Stimulated activated memory B cell treated with anti-CD40 and anti-IgM and Interleukin-4, amounts not matched to agents 10 μg/mL and 1 μg/mL and 100 μg/mL, for 72 hours (primary cell): ENCODE measurements around the gene CNR2.
"Not testable (repeated sequence)": the region's sequence is repeated elsewhere in the genome, so short reads cannot be mapped to it uniquely, and the experiment has no call there.

Source experiments
- ATAC-seq: fragments of 150-1000 bp; cut with Tn5 transposase; 2 replicates; pipeline ENCODE4 v1.10.0; 2021
- H3K27ac Mint-ChIP-seq: one replicate; pipeline ENCODE4 v1.8.0; 2022; ENCODE audit warnings: mild to moderate bottlenecking, mixed read lengths
- H3K27me3 Mint-ChIP-seq: one replicate; pipeline ENCODE4 v1.8.0; 2022; ENCODE audit warnings: mixed read lengths
- H3K36me3 Mint-ChIP-seq: one replicate; pipeline ENCODE4 v1.8.0; 2022; ENCODE audit warnings: mixed read lengths
- H3K4me1 Mint-ChIP-seq: one replicate; pipeline ENCODE4 v1.8.0; 2022; ENCODE audit warnings: mixed read lengths
- H3K4me3 Mint-ChIP-seq: one replicate; pipeline ENCODE4 v1.8.0; 2022; ENCODE audit warnings: mild to moderate bottlenecking, moderate library complexity, mixed read lengths
- H3K9me3 Mint-ChIP-seq: one replicate; pipeline ENCODE4 v1.8.0; 2022; ENCODE audit warnings: mixed read lengths

Gene CNR2

DNA sequence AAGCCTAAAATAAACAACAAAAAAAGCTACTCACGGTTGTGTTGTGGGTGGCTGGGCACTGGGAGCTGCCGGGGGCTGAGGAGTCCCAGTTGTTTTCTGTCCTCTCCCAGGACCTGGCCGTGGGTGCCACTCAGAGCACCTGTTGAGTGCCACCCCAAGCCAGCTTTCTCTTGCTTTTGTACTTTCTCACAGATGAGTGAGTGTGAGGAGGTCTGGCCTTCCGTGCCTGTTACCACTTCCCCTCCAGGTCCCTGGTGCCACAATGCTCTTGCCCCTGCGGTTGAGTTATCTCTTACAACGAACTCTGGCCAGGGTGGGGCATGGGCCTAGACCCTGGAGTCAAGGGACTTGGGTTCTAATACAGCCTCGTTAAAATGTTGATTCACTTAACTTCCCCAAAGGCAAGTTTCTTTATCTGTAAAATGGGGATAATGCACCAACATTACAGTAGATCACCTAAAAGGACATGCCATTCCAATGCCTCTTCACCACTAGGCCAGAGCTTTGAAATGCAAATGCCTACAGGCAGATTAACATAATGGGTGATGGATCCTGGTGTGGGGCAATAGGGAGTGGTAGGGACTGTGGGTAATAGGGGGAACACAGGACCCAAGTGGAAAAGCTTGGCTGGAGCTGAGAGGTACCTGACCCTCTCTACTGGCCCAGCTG lies at the start of gene CNR2:
TSS of gene CNR2 (minus strand) at position 151 of the 669 bp plus-strand sequence. CDS start 37,745 bp downstream, outside the sequence.
- Mint-ChIP-seq H3K9me3 (no peaks in the 10 kb centered on the region), H3K36me3 (peaks cover 40% of the 10 kb centered on the region), H3K27me3 (no peaks in the 10 kb centered on the region), H3K4me3 (peak within 1 kb of the TSS; percentile 98), H3K27ac (peak within 1 kb of the TSS; percentile 91), H3K4me1 (peaks cover 79% of the 10 kb centered on the region)
- ATAC-seq = peak; percentile 79

DNA sequence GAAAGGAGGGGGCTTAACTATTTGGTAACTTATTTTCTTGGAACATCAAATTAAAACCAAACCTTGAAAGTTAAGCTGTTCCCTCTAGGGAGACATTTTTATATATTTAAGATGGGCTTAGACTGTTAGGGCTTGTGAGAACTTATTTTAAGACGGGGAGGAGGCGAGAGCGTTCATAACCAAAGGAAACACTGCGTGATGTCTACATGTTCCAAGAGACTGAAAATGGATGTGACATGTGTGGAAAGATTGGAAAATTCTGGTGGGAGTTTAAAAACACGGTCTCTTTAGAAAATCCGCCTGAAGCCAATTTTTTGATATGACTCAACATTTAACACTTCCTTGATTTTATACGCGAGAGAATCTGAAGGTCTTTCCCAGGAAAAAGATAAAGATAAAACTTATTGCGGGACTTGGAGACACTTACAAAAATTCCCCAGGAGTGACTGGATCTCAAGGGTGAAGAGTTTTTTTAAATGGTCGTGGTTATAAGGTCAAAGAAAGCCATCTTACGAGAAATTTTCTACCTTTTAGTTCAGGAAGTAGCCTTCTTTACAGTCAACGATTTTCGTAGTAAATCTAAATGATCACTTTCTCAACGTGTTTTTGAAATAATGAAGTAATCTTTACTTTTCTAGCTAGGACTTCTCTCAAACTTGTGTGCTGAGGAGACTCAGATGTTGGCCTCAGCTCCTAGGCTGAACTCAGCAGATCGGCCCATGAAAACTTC lies 47.3 kb upstream of the CNR2 start:
- Mint-ChIP-seq H3K27me3 (no peaks in the 10 kb centered on the region), H3K36me3 (peaks cover 20% of the 10 kb centered on the region), H3K4me3 (peak overlapping the region; percentile 100), H3K9me3 (no peaks in the 10 kb centered on the region), H3K27ac (peak overlapping the region; percentile 100), H3K4me1 (peaks cover 68% of the 10 kb centered on the region)
- ATAC-seq = no peak

DNA sequence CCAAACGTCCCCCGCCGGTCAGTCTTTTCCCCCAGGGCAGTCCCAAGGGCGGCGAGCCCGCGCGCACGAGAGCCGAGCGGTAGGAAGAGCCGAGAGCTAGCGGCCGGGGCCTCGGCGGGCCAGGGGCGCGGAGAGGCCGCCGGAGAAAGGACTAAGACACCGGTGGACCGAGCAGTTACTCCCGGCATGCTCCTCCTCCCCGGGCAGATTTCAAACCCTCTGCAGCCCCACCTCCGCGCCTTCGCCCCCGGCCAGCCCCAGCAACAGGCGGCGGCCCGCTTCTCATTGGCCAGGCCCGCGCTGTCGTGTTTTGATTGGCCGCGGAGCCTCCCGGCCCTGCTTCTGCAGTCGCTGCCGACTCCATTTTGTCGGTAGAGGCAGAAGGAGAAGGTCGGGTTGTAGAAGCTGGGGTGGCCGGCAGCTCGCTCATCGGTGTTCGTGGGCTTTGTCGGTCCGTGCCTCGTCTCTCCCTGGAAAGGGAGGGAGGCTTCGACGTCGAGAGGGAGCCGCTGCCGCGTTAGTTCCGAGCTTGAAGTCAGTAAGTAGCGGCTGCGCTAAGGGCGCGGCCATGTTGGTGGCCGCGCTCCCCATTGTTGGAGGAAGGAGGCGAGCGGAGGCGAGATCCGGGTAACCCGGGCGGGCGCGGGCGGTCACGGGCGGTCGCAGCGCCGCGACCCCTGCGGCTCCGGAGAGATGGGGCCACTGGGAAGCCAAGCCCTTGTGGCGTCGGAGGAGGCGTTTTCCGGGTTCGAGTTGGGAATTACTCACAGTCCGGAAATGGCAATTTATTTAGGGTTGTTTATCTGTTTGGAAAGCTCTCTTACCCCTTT lies 46.5 kb upstream of the CNR2 start, which contains the start of gene PNRC2:
TSS of gene PNRC2 (plus strand) at position 368 of the 830 bp plus-strand sequence. CDS start 1,630 bp downstream, outside the sequence.
- peaks cover 20% of the 10 kb centered on the region for H3K36me3 Mint-ChIP-seq
- H3K27me3 Mint-ChIP-seq = no peaks in the 10 kb centered on the region
- H3K4me3 Mint-ChIP-seq = peak within 1 kb of the TSS; percentile 100
- no peaks in the 10 kb centered on the region for H3K9me3 Mint-ChIP-seq
- ATAC-seq = peak; percentile 95
- H3K4me1 Mint-ChIP-seq = peaks cover 68% of the 10 kb centered on the region
- H3K27ac Mint-ChIP-seq = peak within 1 kb of the TSS; percentile 100

DNA sequence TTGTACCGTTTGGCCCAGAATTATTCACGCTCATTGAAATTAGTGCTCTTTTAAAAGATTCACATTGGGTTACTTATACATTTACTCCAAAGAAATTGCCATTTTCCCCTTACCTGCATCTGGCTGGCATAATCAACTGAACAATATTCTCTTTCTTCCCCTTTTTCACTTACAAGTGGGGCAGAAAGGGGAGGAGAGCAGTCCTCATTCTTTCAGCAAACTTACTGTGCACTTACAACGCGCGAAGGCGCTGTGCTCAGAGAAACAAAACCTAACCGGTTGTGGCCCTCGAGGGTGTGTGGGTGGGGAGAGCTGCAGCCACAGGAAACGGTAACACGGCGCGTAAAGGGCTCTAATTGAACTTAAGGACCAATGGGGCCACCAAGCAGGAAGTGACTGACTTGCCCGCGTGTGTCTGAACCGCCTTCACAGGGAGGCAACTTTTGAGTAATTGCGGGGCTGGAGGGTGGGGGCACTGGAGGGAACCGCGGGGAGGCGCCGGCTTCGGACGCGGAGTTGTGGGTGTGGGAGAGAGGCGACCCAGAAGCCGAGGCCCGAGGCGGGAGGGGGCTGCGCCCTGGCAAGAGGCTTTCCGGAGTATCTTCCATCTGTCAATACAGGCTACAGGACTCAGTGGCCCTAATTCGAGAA lies 45.8 kb upstream of the CNR2 start:
- Mint-ChIP-seq H3K36me3 (peaks cover 20% of the 10 kb centered on the region), H3K4me3 (peak overlapping the region; percentile 100), H3K4me1 (peaks cover 64% of the 10 kb centered on the region), H3K9me3 (no peaks in the 10 kb centered on the region), H3K27me3 (no peaks in the 10 kb centered on the region), H3K27ac (peak overlapping the region; percentile 100)
- ATAC-seq = peak; percentile 93

- peak overlapping the region; percentile 100 for H3K27ac Mint-ChIP-seq
- peaks cover 61% of the 10 kb centered on the region for H3K4me1 Mint-ChIP-seq
- peaks cover 20% of the 10 kb centered on the region for H3K36me3 Mint-ChIP-seq
- not testable (repeated sequence) for H3K27me3 Mint-ChIP-seq, H3K9me3 Mint-ChIP-seq, ATAC-seq
- H3K4me3 Mint-ChIP-seq = peak overlapping the region; percentile 100
Measured at GRCh38 chr1:23958040-23958809, 45.1 kb upstream of the CNR2 start.

DNA sequence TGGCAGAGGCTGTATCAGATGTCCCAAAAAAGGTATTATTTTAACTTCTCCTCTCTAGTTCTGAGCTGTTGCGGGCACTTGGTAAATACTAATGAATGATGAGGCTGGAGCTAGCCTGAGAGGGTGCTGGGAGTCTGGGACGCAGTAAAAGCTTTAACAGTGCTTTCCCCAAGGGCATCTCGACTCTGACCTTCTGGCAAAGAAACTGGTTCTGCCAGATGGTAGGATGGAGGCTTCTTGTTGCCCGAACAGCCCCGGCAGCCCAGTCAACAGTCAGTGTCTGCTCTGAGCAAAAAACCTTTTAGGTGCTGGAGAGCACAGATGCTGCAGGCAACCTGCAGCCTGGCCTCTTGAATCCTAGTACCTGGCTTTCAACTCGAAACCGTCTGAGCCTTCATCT lies 43.9 kb upstream of the CNR2 start:
- Mint-ChIP-seq H3K4me3 (peak overlapping the region; percentile 8), H3K27ac (peak overlapping the region; percentile 100), H3K36me3 (peaks cover 20% of the 10 kb centered on the region), H3K27me3 (no peaks in the 10 kb centered on the region), H3K9me3 (no peaks in the 10 kb centered on the region), H3K4me1 (peaks cover 61% of the 10 kb centered on the region)
- ATAC-seq = no peak

- Mint-ChIP-seq H3K27me3 (no peaks in the 10 kb centered on the region), H3K27ac (no peak overlapping the region), H3K4me1 (peaks cover 34% of the 10 kb centered on the region), H3K36me3 (no peaks in the 10 kb centered on the region), H3K4me3 (no peak overlapping the region), H3K9me3 (no peaks in the 10 kb centered on the region)
- no peak for ATAC-seq
Measured at GRCh38 chr1:23953020-23953419, 39.9 kb upstream of the CNR2 start.

DNA sequence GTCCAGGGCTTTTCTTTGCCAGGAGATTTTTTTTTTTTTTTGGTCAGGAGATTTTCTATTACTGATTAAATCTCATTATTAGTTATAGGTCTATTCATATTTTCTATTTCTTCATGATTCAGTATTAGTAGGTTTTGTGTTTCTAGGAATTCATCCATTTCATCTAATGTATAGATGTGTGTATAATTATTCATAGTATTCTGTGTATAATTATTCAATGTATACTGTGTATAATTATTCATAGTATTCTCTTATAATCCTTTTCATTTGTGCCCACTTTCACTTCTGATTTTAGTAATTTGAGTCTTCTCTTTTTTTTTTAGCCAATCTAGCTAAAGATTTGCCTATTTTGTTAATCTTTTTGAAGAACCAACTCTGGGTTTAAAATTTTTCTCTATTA lies 34.2 kb upstream of the CNR2 start:
- no peak overlapping the region for H3K4me3 Mint-ChIP-seq
- H3K27ac Mint-ChIP-seq = no peak overlapping the region
- peaks cover 7% of the 10 kb centered on the region for H3K4me1 Mint-ChIP-seq
- H3K27me3 Mint-ChIP-seq = no peaks in the 10 kb centered on the region
- H3K36me3 Mint-ChIP-seq = no peaks in the 10 kb centered on the region
- no peak for ATAC-seq
- peaks cover 3% of the 10 kb centered on the region for H3K9me3 Mint-ChIP-seq

GRCh38 chr1:23936481-23937176 lies 23.5 kb upstream of the CNR2 start:
- no peaks in the 10 kb centered on the region for H3K27me3 Mint-ChIP-seq
- no peaks in the 10 kb centered on the region for H3K9me3 Mint-ChIP-seq
- H3K4me1 Mint-ChIP-seq = peaks cover 27% of the 10 kb centered on the region
- H3K27ac Mint-ChIP-seq = no peak overlapping the region
- H3K36me3 Mint-ChIP-seq = no peaks in the 10 kb centered on the region
- no peak overlapping the region for H3K4me3 Mint-ChIP-seq
- no peak for ATAC-seq

DNA sequence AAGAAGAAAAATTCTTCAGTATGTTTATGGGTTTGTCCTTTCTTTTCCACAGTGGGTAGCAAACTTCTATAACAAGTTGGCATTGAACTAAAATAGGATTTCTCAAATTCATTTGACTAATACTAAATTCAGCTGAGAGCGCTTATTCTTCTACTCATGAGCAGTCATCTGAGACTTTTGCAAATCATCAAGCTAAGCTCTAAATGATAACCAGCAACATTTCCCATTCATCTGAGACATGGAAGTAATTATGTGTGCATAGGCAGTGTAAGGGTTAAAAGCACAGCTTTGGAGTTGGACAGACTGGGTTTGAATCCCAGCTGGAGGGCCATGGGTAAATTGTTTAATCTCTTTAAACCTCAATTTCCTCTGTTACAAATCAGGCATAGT lies 18.3 kb upstream of the CNR2 start:
- Mint-ChIP-seq H3K4me1 (peaks cover 36% of the 10 kb centered on the region), H3K4me3 (peak overlapping the region; percentile 23), H3K27ac (peak overlapping the region; percentile 80)

DNA sequence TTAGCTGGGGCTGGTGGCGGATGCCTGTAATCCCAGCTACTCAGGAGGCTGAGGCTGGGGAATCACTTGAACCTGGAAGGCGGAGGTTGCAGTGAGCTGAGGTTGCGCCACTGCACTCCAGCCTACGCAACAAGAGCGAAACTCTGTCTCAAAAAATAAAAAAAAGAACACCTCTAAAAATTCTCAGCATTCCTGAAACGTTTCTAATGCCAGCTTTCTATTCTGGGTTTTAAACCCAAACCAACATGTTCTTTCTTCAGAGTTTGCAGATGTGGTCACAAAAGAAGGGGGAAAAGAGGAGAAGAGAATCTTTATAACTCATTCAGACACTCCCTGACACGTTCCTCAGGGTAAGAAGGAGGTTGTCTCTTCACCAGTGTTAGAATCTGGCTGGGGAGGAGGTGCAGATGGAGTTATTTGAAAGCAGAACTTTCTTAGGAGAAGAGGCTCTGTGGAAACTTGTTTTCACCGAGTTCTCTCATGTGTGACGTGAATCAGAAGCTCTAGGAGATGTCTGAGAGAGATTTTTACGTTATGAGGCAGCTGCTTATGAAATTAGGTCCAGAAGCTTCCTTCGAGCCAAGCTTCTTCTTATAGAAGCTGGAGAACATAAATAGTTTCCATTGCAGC lies 17.8 kb upstream of the CNR2 start:
- Mint-ChIP-seq H3K27me3 (no peaks in the 10 kb centered on the region), H3K4me3 (peak overlapping the region; percentile 23), H3K27ac (peak overlapping the region; percentile 80), H3K36me3 (no peaks in the 10 kb centered on the region), H3K4me1 (peaks cover 40% of the 10 kb centered on the region), H3K9me3 (no peaks in the 10 kb centered on the region)
- ATAC-seq = peak; percentile 84

More for the DNA sequence above, 18.3 kb upstream of the CNR2 start:
- Mint-ChIP-seq H3K27me3 (no peaks in the 10 kb centered on the region), H3K36me3 (no peaks in the 10 kb centered on the region), H3K9me3 (no peaks in the 10 kb centered on the region)
- peak; percentile 64 for ATAC-seq

DNA sequence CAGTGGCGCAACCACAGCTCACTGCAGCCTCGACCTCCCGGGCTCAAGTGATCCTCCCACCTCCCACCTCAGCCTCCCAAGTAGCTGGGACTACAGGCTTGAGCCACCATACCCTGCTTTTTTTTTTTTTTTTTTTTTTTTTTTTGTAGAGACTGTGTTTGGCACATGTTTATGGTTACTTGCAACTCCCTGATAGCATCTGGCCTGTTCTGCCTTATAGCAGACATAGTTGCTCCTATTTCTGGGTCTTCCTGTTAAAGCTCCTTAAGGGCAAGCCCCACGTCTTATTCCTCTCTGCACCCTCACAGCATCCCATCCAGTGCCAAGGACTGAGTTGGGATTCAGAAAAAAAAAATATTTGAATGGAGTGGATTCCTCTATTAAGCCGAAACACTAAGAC lies 17.1 kb upstream of the CNR2 start:
- H3K36me3 Mint-ChIP-seq = no peaks in the 10 kb centered on the region
- no peak overlapping the region for H3K4me3 Mint-ChIP-seq
- H3K27me3 Mint-ChIP-seq = no peaks in the 10 kb centered on the region
- peak overlapping the region; percentile 80 for H3K27ac Mint-ChIP-seq
- H3K4me1 Mint-ChIP-seq = peaks cover 40% of the 10 kb centered on the region
- ATAC-seq = no peak
- no peaks in the 10 kb centered on the region for H3K9me3 Mint-ChIP-seq

GRCh38 chr1:23928789-23929188 lies 15.6 kb upstream of the CNR2 start:
- H3K4me1 Mint-ChIP-seq = peaks cover 38% of the 10 kb centered on the region
- no peaks in the 10 kb centered on the region for H3K9me3 Mint-ChIP-seq
- H3K4me3 Mint-ChIP-seq = no peak overlapping the region
- no peaks in the 10 kb centered on the region for H3K27me3 Mint-ChIP-seq
- H3K27ac Mint-ChIP-seq = no peak overlapping the region
- H3K36me3 Mint-ChIP-seq = no peaks in the 10 kb centered on the region
- no peak for ATAC-seq
